Middle frontal gyrus (tissue), 1 donor: ENCODE results near the gene DYNLT1.
"Not testable (repeated sequence)": the region's sequence is repeated elsewhere in the genome, so short reads cannot be mapped to it uniquely, and the experiment has no call there.

Experiments used
- DNase-seq: peaks from one replicate; pipeline ENCODE4 v3.0.0-alpha.2; 2015; ENCODE audit warnings: low spot score; ENCODE audit errors: extremely low spot score

The DYNLT1 gene

GRCh38 chr6:158644231-158645063 is at the start of gene DYNLT1:
DYNLT1 (minus strand) TSS chr6:158644743; CDS start chr6:158644708, 35 bp downstream.
- peak; percentile 63 for DNase-seq

DNA sequence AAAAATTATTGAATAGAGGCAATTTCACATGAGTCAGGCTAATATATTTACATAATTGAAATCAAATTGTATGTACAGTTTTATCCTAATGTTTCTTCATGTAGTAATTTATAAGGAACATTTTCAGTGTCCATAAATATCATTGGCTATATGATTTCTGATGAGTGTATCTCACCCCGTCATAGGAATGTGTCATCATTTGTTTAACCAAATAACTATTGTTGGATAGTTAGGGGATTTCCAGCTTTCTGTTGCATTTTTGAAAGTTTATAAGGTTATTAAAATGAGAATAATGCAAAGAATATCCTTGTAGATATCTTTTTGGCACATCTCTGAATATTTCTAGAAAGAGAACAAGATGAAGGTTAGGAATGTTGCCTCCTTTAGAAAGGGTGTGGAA is 44.3 kb upstream of the DYNLT1 start:
- no peak for DNase-seq

GRCh38 chr6:158687506-158687905 is 43.0 kb upstream of the DYNLT1 start:
- DNase-seq, result no peak

DNA sequence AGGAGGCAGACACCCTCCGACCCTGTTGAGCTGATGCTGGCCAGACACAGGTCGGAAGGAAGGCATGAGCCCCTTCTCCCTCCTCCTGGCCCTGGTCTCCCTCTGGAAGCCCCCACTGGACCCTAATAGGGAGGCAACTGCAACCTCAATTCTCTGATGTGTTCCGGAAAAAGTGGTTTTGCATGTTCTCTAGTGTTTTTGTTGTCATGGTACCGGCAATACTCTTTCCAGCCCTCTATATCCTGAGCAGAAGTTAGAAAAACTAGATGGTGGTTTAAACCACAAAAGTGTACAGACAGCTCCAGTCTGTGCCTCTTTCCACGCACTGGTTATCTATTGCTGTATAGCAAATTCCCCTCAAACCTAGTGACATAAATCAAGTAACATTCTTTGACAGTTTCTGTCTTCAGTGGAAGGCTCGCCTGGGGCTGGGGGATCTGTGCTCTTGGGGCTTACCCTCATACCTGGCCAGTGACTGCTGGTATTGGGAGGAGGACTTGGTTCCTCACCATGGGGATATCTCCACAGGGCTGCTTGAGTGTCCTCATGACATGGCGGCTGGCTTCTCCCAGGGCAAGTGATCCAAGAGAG is 42.3 kb upstream of the DYNLT1 start:
- no peak for DNase-seq

GRCh38 chr6:158686311-158686710 is 41.8 kb upstream of the DYNLT1 start:
- DNase-seq, result no peak

GRCh38 chr6:158684745-158685324 is 40.3 kb upstream of the DYNLT1 start:
- DNase-seq, result no peak

DNA sequence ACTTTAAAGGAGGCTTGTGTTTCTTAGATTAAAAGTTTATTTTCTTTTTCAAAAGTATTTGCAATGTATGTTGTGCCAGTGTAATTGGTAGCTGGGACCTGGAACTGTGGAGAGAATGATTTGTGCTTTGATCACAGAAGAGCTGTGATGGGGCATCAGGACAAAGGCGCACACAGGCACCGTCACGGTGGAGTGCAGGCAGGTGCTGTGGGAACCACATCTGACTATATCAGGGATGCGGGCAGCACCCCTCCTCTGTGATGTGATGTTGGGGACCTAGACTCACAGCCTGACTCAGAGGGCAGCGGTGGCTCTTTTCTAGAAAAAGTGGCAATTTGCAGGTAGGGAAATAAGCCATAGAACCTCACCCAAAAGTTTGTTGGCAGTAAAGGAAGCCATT is 39.8 kb upstream of the DYNLT1 start:
- no peak for DNase-seq

GRCh38 chr6:158680481-158680880 is 35.9 kb upstream of the DYNLT1 start:
- DNase-seq, result no peak

DNA sequence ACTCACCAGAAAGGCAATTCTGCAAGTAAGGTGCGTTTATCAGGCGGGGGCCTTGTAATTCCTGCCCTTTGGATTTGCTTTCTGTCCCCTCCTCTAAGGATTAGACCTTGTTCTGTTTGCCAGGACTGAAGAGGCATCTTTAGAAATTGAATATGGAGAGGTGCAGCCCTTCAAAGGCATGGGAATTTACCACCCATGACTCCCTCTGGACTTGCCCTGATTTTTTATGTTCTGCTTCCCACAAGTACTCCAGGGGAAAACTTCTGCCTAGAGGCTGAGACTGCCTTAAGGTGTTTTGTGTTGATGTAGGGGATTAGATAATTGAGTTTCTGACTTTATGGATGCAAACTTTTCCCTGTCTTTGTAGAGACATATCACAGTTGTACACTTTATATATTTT is 35.5 kb upstream of the DYNLT1 start:
- DNase-seq, result no peak

DNA sequence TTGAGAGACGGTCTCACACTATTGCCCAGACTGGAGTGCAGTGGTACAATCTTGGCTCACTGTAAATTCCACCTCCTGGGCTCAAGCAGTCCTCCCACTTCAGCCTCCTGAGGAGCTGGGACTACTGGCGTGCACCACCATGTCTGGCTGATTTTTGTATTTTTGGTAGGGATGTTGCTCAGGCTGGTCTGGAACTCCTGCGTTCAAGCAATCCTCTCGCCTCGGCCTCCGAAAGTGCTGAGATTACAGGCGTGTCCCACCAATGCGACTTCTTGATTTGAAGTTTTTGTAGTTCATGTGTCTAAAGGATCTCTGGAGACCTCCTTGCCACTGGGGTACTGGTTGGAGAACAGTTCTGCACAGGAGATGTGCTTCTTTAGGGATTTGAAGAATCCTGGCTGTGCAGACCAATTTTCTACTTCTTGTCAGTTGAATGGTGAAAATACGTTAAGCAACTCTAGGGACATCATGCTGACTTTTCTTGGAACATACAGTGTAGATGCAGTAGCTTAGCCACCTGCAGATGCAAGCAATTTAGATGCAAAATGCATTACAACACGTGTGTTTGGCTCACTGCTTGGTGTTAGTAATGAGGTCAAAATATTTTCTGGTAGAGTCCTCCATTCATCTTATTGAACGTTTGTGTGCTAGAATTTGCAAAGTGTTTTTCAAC is 33.5 kb upstream of the DYNLT1 start:
- DNase-seq, result no peak

DNA sequence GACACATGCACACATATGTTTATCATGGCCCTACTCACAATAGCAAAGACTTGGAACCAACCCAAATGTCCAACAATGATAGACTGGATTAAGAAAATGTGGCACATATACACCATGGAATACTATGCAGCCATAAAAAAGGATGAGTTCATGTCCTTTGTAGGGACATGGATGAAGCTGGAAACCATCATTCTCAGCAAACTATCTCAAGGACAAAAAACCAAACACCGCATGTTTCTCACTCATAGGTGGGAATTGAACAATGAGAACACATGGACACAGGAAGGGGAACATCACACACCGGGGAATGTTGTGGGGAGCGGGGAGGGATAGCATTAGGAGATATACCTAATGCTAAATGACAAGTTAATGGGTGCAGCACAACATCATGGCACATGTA is 32.6 kb upstream of the DYNLT1 start:
- DNase-seq, result not testable (repeated sequence)

DNA sequence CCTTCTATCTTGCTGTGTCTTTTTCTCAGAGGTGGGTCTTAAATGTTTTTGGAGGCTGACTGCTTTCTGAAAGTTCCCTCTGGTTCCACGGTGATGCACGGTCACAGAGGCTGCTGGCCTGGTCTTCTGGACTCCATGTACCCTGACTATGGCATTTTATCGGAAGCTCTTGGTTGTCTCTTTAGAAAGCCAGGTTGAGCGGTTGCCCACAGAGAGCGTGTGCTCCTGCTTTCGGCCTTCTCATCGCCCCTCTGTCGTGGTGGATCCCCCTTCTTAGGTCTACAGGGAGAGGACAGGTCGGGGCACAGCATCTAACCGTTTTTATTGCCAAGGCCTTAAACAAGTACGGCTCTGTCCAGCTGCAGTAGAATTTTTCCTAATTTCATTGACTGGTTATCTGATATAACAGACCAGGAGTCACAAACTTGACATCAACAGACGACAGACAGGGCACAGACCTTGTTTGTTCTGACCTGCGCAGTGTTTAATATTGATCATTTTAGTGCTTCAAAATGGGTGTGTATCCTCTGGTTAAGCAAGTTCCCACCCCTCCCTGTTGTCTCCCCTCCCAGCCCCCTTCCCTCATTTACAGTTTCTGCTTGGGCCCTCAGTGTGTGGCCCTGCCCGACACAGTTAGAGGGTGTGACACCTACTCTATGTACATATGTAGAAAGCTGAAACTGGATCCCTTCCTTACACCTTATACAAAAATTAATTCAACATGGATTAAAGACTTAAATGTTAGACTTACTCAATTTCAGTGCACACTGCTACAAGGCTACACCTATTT is 30.0 kb upstream of the DYNLT1 start:
- no peak for DNase-seq

DNA sequence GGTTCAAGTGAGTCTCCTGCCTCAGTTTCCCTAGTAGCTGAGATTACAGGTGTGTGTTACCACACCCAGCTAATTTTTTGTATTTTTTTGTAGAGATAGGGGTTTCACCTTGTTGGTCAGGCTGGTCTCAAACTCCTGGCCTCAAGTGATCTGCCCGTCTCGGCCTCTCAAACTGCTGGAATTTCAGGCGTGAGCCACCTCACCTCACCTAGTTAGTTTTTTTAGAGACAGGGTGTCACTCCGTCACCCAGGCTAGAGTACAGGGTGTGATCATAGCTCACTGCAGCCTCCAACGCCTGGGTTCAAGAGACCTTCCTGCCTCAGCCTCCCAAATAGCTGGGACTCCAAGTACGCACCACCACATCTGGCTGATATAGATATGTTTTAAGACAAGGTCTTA is 28.2 kb upstream of the DYNLT1 start:
- no peak for DNase-seq

DNA sequence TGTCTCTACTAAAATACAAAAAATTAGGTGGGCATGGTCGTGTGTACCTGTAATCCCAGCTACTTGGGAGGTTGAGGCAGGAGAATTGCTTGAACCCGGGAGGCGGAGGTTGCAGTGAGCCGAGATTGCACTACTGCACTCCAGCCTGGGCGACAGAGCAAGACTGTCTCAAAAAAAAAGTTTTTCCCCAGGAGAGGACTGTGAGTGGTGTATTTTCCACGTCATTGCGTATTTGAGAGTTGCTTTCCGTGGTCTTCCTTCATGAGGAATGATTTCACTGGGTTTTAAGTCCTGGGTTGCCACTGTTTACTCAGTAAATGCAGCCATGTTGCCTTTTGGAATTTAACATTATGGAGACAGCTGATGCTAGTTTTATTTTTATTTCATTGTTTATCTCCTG is 27.6 kb upstream of the DYNLT1 start:
- not testable (repeated sequence) for DNase-seq

GRCh38 chr6:158669145-158670035 is 24.8 kb upstream of the DYNLT1 start:
- no peak for DNase-seq

- no peak for DNase-seq
Observed at GRCh38 chr6:158668707-158669103, 24.2 kb upstream of the DYNLT1 start.

- no peak for DNase-seq
Observed at GRCh38 chr6:158667360-158667981, 22.9 kb upstream of the DYNLT1 start.

- DNase-seq, result no peak
Observed at GRCh38 chr6:158666628-158667359, 22.3 kb upstream of the DYNLT1 start.

- DNase-seq, result no peak
Observed at GRCh38 chr6:158665332-158665731, 20.8 kb upstream of the DYNLT1 start.
